GM10266 (cell line): Measurements from ENCODE around the gene TWIST2.

ENCODE experiments used
- DNase-seq: peaks from one replicate; pipeline ENCODE4 v3.0.0; 2012; ENCODE audit errors: extremely low spot score
- CTCF ChIP-seq: IDR thresholded peaks from 2 replicates; pipeline ENCODE4 v1.5.1; 2012; ENCODE audit warnings: mild to moderate bottlenecking, low read depth; ENCODE audit not compliant: control insufficient read depth, insufficient read depth; ENCODE audit errors: missing control alignments

The TWIST2 gene

GRCh38 chr2:238875471-238876231, 27.8 kb downstream of the TWIST2 start:
- no peak for TF ChIP-seq CTCF
- DNase-seq, result no peak

- no peak for TF ChIP-seq CTCF
- DNase-seq, result no peak
These were observed 28.3 kb downstream of the TWIST2 start for GRCh38 chr2:238876232-238876630.

- no peak for TF ChIP-seq CTCF
These were observed 30.3 kb downstream of the TWIST2 start for GRCh38 chr2:238878051-238878735.

GRCh38 chr2:238879043-238879442, 31.2 kb downstream of the TWIST2 start:
- no peak for TF ChIP-seq CTCF
- DNase-seq, result no peak

More at GRCh38 chr2:238878051-238878735, 30.3 kb downstream of the TWIST2 start:
- DNase-seq, result no peak

- no peak for TF ChIP-seq CTCF
- no peak for DNase-seq
These were observed 31.9 kb downstream of the TWIST2 start for GRCh38 chr2:238879621-238880377.

- DNase-seq, result no peak
- no peak for TF ChIP-seq CTCF
These were observed 33.6 kb downstream of the TWIST2 start for GRCh38 chr2:238881353-238882081.
